Measurements from ENCODE around the gene SPAG8.

DNA sequence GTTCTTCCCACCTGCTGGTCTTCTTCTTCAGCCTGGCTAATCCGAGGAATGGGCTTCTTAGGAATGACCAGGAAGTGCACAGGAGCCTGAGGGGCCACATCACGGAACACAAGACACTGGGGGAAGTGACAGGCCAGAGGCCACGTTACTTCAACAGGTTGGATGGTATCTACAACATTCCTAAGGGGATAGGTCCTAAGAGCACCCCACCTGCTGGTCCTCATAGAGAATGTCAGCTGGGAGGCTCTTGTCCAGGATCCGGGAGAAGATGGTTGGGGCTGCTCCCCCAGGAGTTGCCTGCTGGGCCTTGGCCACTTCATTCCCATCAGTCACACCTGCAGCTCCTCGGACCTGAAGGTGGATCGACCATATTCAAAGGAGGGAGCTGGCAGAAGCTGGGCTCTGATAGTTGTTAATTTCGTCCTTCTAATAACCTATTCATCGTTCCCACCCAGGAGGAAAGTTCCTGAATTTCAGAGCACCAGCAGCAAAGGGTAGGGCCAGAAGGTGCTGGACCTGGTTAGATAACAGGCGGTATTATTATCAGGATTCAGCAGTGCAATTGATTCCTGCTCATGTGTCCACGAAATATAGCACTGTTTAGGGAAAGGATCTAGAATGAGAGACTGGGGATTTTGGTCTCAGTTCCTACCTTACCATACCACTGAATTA is 1.5 kb upstream of the SPAG8 start:
- TF ChIP-seq, protein P1, sequence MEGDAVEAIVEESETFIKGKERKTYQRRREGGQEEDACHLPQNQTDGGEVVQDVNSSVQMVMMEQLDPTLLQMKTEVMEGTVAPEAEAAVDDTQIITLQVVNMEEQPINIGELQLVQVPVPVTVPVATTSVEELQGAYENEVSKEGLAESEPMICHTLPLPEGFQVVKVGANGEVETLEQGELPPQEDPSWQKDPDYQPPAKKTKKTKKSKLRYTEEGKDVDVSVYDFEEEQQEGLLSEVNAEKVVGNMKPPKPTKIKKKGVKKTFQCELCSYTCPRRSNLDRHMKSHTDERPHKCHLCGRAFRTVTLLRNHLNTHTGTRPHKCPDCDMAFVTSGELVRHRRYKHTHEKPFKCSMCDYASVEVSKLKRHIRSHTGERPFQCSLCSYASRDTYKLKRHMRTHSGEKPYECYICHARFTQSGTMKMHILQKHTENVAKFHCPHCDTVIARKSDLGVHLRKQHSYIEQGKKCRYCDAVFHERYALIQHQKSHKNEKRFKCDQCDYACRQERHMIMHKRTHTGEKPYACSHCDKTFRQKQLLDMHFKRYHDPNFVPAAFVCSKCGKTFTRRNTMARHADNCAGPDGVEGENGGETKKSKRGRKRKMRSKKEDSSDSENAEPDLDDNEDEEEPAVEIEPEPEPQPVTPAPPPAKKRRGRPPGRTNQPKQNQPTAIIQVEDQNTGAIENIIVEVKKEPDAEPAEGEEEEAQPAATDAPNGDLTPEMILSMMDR (IDR thresholded peaks at IDR 0.05), result no peak
- no peak for TF ChIP-seq EZH2 (IDR thresholded peaks at IDR 0.05; ENCODE audit: borderline replicate concordance, insufficient read depth, low read depth, low read length, poor library complexity, severe bottlenecking)

All from B cell (primary cell).